DMS153 treated with DMSO at 0.1 percent for 48 hours (cell line): ENCODE measurements around the gene C17orf75.
A peak's percentile ranks its signal among the peaks of the same experiment; 100 is the strongest.

ENCODE experiments used
- DNase-seq: peaks from one replicate; lab custom pipeline; 2025; ENCODE audit not compliant: unreplicated experiment; lab: John Stamatoyannopoulos, UW

C17orf75 gene

GRCh38 chr17:32305049-32305448 is 36.9 kb downstream of the C17orf75 start:
- no peak for DNase-seq

DNA sequence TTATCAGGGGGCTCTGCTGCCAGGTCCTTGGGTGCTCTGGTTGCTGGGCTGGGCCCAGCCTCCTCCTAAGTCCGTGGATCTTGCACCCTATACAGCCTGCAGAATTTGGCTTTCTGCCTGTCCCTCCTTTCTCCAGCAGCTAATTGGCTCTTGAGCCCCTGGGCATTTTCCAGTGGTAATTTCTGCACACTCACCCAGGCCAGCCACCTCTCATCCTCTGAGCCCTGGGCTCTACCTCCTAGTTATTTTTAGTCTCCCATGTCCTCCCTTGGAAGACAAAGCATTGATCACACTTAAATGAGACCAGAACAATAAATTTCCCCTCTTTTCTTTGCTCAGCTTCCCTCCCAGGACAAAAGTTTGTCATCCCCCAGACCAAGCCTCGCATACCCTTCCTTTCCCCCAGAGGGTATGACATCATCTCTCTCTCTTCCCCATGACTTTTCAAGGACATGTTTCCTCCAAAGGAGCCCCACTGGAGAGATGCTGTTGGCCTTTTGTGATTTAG is 38.1 kb downstream of the C17orf75 start:
- DNase-seq = no peak

GRCh38 chr17:32302860-32303649 is 38.9 kb downstream of the C17orf75 start:
- no peak for DNase-seq

DNA sequence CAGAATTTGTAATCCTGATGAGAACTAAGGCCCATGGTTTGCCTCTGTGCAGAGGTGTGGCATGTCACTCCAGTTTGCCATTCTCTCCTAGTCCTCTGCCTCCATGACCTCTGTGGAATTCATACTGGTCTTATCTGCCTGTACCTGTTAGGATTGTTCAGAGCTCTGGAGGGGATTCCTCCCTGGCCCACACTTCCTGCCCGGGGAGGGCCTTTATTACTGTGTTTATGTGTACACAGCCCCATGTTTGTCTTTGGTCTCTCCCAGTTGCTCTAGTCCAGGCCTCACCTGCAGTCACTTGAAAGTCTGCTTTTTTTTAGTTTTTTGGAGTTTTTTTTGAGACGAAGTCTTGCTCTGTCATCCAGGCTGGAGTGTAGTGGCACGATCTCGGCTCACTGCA is 39.9 kb downstream of the C17orf75 start:
- no peak for DNase-seq

- DNase-seq = no peak
Observed at GRCh38 chr17:32299580-32300164, 42.3 kb downstream of the C17orf75 start.

DNA sequence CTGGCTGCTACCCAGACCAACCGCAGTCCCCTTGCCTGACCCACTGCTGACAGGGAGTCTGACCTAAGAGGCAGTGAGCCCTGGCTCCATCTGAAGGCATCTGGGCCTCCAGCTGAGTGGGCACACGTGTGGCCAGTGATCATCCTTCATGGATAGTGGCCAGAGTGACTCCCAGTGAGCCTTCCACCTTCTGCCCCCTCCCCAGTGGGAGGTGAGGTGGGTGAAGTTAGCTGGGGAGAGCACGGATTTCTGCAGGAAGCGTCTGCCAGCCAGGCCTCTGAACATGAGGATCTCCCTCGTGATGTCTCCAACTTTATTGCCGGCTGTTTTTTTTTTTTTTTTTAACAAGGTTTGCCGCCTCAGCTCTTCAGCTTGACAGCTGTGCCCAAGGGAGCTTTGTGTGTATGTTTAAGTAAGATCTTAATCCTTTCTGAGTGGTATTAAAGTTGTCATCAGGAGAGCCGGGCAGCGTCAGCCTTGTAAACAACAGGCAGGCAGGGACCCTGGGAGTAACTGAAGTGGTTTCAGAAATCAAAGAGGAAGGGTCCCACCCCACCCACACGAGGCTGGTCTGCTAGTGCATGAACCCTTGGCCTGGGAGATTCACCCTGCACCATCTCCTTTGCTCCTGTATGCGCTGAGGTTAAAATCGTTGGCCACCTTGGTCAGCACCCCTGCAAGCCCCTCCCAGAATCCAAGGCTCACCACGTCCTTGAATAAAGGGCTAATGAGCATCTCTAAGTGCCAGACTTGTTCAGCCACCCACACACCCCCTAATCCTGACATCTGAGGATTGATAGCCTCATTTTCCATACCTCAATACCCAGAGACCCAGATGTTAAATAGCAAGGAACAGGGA is 43.0 kb downstream of the C17orf75 start:
- no peak for DNase-seq

GRCh38 chr17:32298298-32298697 is 43.7 kb downstream of the C17orf75 start:
- no peak for DNase-seq

DNA sequence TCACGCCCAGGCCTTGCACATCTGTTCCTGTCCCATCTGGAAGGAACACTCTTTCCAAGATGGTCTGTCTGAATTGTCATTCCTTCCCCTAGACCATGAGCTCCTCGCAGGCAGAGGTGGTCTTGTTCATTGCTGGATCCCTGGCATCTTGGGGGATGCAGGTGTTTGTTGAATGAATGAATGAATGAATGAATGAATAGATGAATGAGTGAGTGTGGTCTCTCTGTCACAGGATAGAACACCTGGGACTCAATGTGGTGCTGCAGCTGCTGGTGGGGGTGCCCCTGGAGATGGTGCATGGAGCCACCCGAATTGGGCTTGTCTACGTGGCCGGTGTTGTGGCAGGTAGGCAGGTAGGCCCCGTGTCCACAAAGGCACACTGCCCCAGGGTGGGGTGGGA is 44.1 kb downstream of the C17orf75 start:
- no peak for DNase-seq

- no peak for DNase-seq
Observed at GRCh38 chr17:32297424-32297823, 44.5 kb downstream of the C17orf75 start.

DNA sequence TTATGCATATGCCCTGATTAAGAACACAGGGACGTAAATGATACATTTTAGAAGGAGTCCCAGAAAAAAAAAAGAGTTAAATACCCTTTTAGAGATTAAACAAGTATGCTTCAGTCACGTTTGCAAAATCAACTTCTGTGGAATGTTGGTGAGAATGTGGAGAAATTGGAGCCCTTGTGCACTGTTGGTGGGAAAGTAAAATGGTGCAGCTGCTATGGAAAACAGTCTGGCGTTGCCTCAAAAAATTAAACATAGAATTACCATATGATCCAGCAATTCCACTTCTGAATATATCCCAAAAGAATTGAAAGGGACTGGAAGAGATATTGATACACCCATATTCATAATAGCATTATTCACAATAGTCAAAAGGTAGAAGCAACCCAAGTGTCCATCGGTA is 49.9 kb downstream of the C17orf75 start:
- no peak for DNase-seq

GRCh38 chr17:32289471-32290070 is 52.4 kb downstream of the C17orf75 start:
- DNase-seq = no peak

- DNase-seq = no peak
Observed at GRCh38 chr17:32288615-32289014, 53.4 kb downstream of the C17orf75 start.

GRCh38 chr17:32287804-32288511 is 54.0 kb downstream of the C17orf75 start:
- no peak for DNase-seq

- no peak for DNase-seq
Observed at GRCh38 chr17:32286518-32286900, 55.5 kb downstream of the C17orf75 start.

- no peak for DNase-seq
Observed at GRCh38 chr17:32285746-32286517, 56.0 kb downstream of the C17orf75 start.

DNA sequence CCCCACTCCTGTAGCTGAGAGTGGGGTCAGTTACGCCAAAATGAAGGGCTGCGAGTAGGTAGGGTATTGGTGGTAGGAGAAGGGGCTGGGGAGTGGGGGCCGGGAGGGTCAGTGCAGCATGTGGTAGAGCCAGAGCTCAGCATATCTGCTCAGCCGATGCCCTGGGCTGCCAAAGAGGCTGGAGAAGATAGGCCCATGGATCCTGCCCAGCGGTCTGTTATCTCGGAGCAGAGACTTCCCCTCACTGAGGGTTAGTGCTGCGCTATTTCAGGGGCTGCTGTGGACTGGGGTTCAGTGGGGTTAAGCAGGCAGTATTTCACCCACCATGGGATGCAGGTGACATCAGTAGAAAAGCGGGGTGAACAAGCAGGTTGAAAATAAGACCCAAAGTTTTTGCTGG is 56.7 kb downstream of the C17orf75 start:
- DNase-seq = no peak

DNA sequence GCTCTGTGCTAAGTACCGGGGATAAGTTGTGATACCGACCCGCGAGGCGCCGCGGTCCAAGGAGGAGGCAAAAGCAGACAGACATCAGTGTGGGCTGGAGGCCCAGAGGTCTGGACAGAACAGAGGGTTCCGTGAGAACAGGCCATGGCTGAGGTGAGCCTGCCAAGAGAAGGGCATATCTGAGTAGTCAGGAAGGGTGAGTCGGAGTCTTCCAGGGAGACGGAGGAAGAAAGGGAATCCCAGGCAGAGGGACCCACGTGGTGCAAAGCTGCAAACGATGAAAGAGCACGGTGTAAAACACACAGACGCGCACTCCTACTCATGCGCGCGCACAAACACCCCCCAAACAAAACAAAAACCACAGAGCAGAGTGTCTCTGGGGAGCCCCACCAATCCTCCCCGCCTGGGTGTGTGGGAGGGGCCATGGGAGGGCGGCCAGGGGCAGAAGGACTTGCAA is 58.2 kb downstream of the C17orf75 start:
- DNase-seq = no peak

GRCh38 chr17:32281011-32281451 is 60.9 kb downstream of the C17orf75 start:
- peak; percentile 62 for DNase-seq

DNA sequence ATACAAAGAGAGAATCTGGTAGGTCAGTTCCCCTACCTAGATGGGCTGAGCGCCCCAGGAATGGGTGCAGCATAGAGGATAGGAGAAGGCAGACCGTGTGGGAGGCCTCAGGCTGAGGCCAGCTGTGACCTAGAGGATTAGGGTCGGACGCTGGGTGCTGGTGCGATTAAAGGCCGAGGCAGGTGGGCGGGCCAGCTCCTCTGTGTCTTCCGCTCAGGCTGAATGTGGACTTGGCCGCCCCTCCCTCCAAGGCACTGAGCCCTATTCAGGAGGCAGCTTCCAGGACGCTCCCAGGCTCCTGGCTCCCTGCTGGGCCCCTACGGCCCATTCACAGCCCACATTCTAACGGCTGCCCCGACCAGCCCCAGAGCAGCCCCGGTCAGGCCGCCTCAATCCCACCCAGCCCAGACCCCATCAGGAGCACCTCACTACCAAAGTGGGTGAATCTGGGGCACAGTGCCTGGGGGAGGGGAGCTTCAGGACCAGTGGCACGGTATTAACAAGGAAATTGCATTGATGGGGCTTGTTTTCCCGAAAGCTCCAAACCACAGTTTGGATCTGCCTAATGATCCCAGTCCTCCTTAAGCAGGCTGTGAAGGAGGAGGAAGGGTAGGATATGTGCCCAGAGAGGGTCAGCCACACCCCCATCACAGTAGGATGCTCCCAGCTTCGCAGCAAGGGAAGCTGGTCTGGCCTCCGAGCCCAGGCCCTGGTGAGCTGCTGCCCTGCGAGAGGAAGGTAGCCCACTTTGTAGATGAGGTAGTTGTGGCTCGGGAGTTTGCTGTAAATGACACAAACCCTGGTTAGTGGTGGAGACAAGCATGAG is 61.9 kb downstream of the C17orf75 start:
- no peak for DNase-seq
